ACHN (cell line): ENCODE measurements around the gene CDKAL1.
"Not testable (repeated sequence)": the region's sequence is repeated elsewhere in the genome, so short reads cannot be mapped to it uniquely, and the experiment has no call there.

Experiments used
- DNase-seq: peaks from one replicate; pipeline ENCODE4 v3.0.0-alpha.2; 2015
- in situ Hi-C: cut with HindIII; loops from 2 replicates; pipeline ENCODE4 v1.10.0; 2017; ENCODE audit warnings: low sequenced_read_pairs, low pct_ligation_motif_present, low pct_unique_long_range_greater_than_20kb

CDKAL1 gene

GRCh38 chr6:21026576-21027273, 492.5 kb downstream of the CDKAL1 start:
- in situ Hi-C loops = no loop called here
- no peak for DNase-seq

GRCh38 chr6:21027507-21027906, 493.2 kb downstream of the CDKAL1 start:
- in situ Hi-C loops = no loop called here
- no peak for DNase-seq

GRCh38 chr6:21031182-21031581, 496.9 kb downstream of the CDKAL1 start:
- in situ Hi-C loops = no loop called here
- no peak for DNase-seq

DNA sequence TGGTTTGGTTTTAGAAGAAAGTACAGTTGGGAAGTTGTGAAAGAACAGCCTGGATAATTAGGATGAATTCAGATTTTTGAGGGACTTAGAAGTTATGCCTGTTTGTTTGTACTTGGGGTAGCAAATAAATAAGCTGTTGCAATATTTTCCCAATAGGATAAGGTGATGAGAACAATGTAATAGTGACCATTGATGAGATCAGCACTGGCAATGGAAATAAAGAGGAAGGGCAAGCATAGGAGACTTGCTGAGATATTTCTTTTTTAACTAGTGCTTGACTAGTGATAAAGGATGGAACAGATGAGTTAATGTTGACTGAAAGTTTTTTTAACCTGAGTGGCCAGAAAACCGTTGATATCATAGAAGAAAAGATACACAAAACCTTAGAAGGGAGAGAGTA, 498.8 kb downstream of the CDKAL1 start:
- no peak for DNase-seq
- in situ Hi-C loops = no loop called here

GRCh38 chr6:21033575-21034026, 499.3 kb downstream of the CDKAL1 start:
- DNase-seq = no peak
- in situ Hi-C loops = no loop called here

DNA sequence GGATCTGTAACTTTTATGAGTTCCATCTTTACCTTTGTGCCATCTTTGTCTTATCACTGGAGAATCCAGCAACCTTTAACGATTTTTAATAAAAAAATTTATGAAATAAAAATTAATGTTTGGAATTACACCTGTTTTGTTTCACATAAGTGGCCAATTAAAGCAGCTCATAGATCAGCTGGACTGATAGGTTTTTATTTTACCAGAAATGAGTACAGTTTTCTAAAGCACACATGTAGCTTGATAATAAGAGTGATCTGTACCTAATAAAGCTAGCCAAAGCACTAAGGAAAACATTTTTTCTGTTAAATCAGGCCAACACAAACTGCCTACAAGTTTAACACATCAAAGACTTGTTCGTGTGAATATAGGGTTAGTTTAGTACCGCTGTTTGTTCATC, 500.1 kb downstream of the CDKAL1 start:
- no peak for DNase-seq
- in situ Hi-C loops = no loop called here

DNA sequence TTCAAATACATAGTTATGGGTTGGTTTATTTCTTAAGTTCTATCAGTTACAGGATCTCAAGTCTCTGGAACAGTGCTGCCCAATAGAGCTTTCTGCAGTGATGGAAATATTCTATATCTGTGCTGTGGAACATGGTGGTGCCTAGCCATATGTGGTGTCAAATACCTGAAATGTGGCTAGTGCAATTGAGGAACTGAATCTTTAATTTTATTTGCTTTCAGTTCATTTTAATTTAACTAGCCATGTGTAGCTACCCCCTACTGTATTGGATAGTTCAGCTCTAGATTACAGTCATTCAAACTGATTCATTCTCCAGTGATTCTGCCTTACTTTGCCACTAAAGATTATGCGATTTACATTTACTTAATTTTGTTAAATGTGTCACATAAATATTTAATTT, 503.2 kb downstream of the CDKAL1 start:
- in situ Hi-C loops = no loop called here
- DNase-seq = no peak

- in situ Hi-C loops = no loop called here
- DNase-seq = no peak
Measured at GRCh38 chr6:21039926-21040325, 505.7 kb downstream of the CDKAL1 start.

DNA sequence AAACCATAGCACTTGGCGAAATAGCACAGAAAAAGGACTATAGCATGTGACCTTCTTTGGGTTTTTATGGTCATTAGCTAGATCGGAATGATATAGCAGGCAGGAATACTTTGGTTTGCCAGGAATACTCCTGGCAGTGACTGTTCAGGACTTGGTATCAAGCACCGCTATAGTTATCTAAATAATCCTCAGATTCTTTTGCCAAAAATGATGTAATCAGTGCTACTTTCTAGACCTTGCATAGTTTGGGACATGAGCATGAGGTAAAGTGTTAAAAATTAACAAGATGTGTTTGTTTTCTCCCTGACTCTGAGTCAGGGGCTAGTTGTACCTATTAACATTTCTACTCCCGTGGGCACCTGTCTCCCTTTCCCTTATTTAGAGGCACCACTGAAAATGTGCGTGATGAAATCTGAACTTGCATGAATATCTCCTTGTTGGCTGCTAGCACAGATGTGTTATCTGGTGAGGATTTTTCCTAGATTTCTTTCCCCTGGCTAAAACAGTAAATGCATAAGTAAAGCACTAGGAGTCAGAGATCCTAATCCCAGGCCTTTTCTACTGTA, 511.0 kb downstream of the CDKAL1 start:
- in situ Hi-C loops = no loop called here
- peak; percentile 83 for DNase-seq

- peak; percentile 69 for DNase-seq
- in situ Hi-C loops = no loop called here
Measured at GRCh38 chr6:21046276-21046675, 512.0 kb downstream of the CDKAL1 start.

- in situ Hi-C loops = no loop called here
- DNase-seq = no peak
Measured at GRCh38 chr6:21048047-21048446, 513.8 kb downstream of the CDKAL1 start.

- in situ Hi-C loops = no loop called here
Measured at GRCh38 chr6:21049148-21049547, 514.9 kb downstream of the CDKAL1 start.

DNA sequence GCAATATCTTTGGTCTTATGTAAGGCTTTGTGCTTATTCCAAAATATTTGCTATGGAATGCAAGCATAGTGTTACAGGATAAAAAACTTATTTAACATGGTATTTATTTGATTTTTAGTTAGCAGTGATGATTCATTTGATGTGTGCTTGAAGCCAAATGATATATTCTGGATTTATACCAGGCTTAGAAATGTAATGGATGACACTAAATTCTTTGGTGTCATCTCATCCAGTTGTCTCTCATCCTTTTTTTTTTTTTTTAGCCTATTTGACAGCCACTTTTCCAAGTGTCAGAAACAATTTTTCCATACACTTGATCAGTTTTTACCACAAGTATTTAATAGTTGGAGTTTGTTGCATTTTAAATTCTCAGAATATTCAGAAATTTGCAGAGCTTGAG, 515.3 kb downstream of the CDKAL1 start:
- in situ Hi-C loops = no loop called here
- no peak for DNase-seq

More at GRCh38 chr6:21049148-21049547, 514.9 kb downstream of the CDKAL1 start:
- DNase-seq = no peak

- in situ Hi-C loops = no loop called here
- DNase-seq = no peak
Measured at GRCh38 chr6:21050935-21051334, 516.7 kb downstream of the CDKAL1 start.

- DNase-seq = no peak
- in situ Hi-C loops = no loop called here
Measured at GRCh38 chr6:21051777-21052176, 517.5 kb downstream of the CDKAL1 start.

DNA sequence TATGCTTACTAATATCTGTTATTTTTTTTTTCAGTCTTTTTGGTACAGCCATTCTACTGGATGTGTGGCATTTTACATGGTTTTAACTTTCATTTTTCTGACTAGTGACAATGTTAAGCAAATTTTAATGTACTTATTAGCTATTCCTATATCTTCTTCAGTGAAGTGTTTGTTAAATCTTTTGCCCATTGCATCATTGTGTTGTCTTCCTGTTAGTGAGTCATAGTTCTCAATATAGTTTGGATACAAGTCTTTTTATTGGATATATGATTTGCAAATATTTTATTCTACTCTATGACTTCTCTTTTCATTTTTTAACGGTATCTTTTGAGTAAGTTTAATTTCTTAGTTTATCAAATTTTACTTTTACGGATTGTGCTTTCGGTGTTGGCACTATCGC, 519.4 kb downstream of the CDKAL1 start:
- in situ Hi-C loops = no loop called here
- DNase-seq = no peak

DNA sequence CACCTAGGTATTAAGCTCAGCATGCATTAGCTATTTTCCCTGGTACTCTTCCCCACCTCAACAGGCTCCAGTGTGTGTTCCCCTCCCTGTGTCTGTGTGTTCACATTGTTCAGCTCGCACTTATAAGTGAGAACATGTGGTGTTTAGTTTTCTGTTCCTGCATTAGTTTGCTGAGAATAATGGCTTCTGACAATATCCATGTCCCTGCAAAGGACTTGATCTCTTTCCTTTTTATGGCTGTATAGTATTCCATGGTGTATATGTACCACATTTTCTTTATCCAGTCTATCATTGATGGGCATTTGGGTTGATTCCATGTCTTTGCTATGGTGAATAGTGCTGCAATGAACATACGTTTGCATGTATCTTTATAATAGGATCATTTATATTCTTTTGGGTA, 521.2 kb downstream of the CDKAL1 start:
- DNase-seq, in situ Hi-C loops: not testable (repeated sequence)

GRCh38 chr6:21061892-21062291, 527.6 kb downstream of the CDKAL1 start:
- in situ Hi-C loops = no loop called here
- DNase-seq = no peak

GRCh38 chr6:21064756-21065340, 530.6 kb downstream of the CDKAL1 start:
- DNase-seq = no peak
- in situ Hi-C loops = no loop called here

GRCh38 chr6:21067521-21067920, 533.3 kb downstream of the CDKAL1 start:
- in situ Hi-C loops = no loop called here
- no peak for DNase-seq
